Activated B cell treated with CpG ODN at 0.5 μM for 24 hours (primary cell): Measurements from ENCODE around the gene ATN1. TPM values are rescaled to one million over a fixed set of nuclear protein-coding genes. Genes with fewer than 3 reads are reported as not detected.

Source experiments
- ATAC-seq: fragments of 200-7000 bp; cut with Tn5 transposase; one replicate; pipeline ENCODE4 v1.10.0; 2021; ENCODE audit warnings: low read depth, mild to moderate bottlenecking, moderate library complexity
- CTCF ChIA-PET: fragments of 350-600 bp; sonication (Branson Sonifier 250); formaldehyde crosslinking; loops from one replicate; lab custom pipeline; 2021; ENCODE audit warnings: antibody characterized with exemption; lab: Charles Lee
- POLR2A ChIA-PET: fragments of 350-600 bp; sonication (Branson Sonifier 250); formaldehyde crosslinking; loops from one replicate; lab custom pipeline; 2021; ENCODE audit warnings: antibody characterized with exemption; lab: Charles Lee
- DNase-seq: peaks from one replicate; pipeline ENCODE4 v3.0.0; 2022
- H3K27ac Mint-ChIP-seq: one replicate; pipeline ENCODE4 v1.8.0; 2020; ENCODE audit warnings: mixed read lengths
- H3K27me3 Mint-ChIP-seq: one replicate; pipeline ENCODE4 v1.8.0; 2021; ENCODE audit warnings: mixed read lengths
- H3K36me3 Mint-ChIP-seq: one replicate; pipeline ENCODE4 v1.8.0; 2021; ENCODE audit warnings: low read depth, mixed read lengths
- H3K4me1 Mint-ChIP-seq: one replicate; pipeline ENCODE4 v1.8.0; 2021; ENCODE audit warnings: mixed read lengths
- H3K4me3 Mint-ChIP-seq: one replicate; pipeline ENCODE4 v1.8.0; 2020; ENCODE audit warnings: mild to moderate bottlenecking, mixed read lengths
- H3K9me3 Mint-ChIP-seq: one replicate; pipeline ENCODE4 v1.8.0; 2020; ENCODE audit warnings: mixed read lengths
- CTCF ChIP-seq: fragments of 200-600 bp; IDR thresholded peaks from one replicate; pipeline ENCODE4 v1.8.0; 2022; ENCODE audit warnings: antibody characterized with exemption, mild to moderate bottlenecking
- intact Hi-C: fragments of 100-400 bp; cut with micrococcal nuclease; formaldehyde crosslinking; loops from one replicate; pipeline ENCODE4 v1.15.1; 2024
- total RNA-seq: library from RNA; stranded (reverse); gene quantifications from 2 replicates; pipeline ENCODE4 v1.2.3, GENCODE V29; 2022

Gene ATN1
- total RNA-seq, 1 donor from 2014 or later = 50.9 TPM

GRCh38 chr12:6954316-6955107 is 26.8 kb downstream of the ATN1 start:
- ChIA-PET CTCF (interaction anchor here (3.4 to 13.0 kb wide), 2 partner anchors 8 to 10 kb away, joined by 17 to 571 read pairs; partner anchors contain the start of genes C12orf57, PTPN6 and RNU7-1), POLR2A (interaction anchor here (17.0 to 24.6 kb wide), 2 partner anchors 4 to 12 kb away, joined by 1516 read pairs; partner anchors contain the start of genes C12orf57, PTPN6 and RNU7-1)
- no peak for TF ChIP-seq CTCF
- peaks cover 85% of the 10 kb centered on the region for H3K4me1 Mint-ChIP-seq
- peak overlapping the region; percentile 96 for H3K27ac Mint-ChIP-seq
- H3K4me3 Mint-ChIP-seq = peak overlapping the region; percentile 99
- intact Hi-C loops = loop anchor here (1.0 to 10.0 kb wide), 3 partner anchors 8 to 530 kb away; partner anchors contain the start of gene LPAR5
- no peaks in the 10 kb centered on the region for H3K27me3 Mint-ChIP-seq
- ATAC-seq (no peak), DNase-seq (no peak)
- no peaks in the 10 kb centered on the region for H3K9me3 Mint-ChIP-seq
- peaks cover 77% of the 10 kb centered on the region for H3K36me3 Mint-ChIP-seq

GRCh38 chr12:6955108-6956020 is 27.6 kb downstream of the ATN1 start:
- ATAC-seq (no peak), DNase-seq (no peak)
- intact Hi-C loops = loop anchor here (10.0 kb wide), 2 partner anchors 321 to 531 kb away; partner anchors contain the start of gene LPAR5
- POLR2A ChIA-PET = interaction anchor here (2.1 to 24.6 kb wide), 3 partner anchors 3 to 13 kb away, joined by 9 to 1516 read pairs (median 1516); partner anchors contain the start of genes C12orf57, PTPN6 and RNU7-1
- TF ChIP-seq CTCF = no peak
- Mint-ChIP-seq H3K27ac (peak overlapping the region; percentile 96), H3K4me3 (peak overlapping the region; percentile 99), H3K4me1 (peaks cover 85% of the 10 kb centered on the region), H3K27me3 (no peaks in the 10 kb centered on the region), H3K9me3 (no peaks in the 10 kb centered on the region), H3K36me3 (peaks cover 80% of the 10 kb centered on the region)
- CTCF ChIA-PET = interaction anchor here (3.4 to 13.0 kb wide), 2 partner anchors 9 kb away, joined by 17 to 571 read pairs; partner anchors contain the start of genes C12orf57, PTPN6 and RNU7-1

GRCh38 chr12:6956021-6956727 is 28.4 kb downstream of the ATN1 start:
- no peak for ATAC-seq
- CTCF ChIA-PET = interaction anchor here (3.4 to 13.0 kb wide), 2 partner anchors 8 to 10 kb away, joined by 17 to 571 read pairs; partner anchors contain the start of genes C12orf57, PTPN6 and RNU7-1
- intact Hi-C loops = loop anchor here (10.0 kb wide), 2 partner anchors 321 to 531 kb away; partner anchors contain the start of gene LPAR5
- Mint-ChIP-seq H3K36me3 (peaks cover 88% of the 10 kb centered on the region), H3K9me3 (no peaks in the 10 kb centered on the region), H3K27ac (peak overlapping the region; percentile 88), H3K27me3 (no peaks in the 10 kb centered on the region), H3K4me1 (peaks cover 86% of the 10 kb centered on the region), H3K4me3 (peak overlapping the region; percentile 68)
- TF ChIP-seq CTCF = no peak
- POLR2A ChIA-PET = interaction anchor here (1.7 to 17.0 kb wide), 3 partner anchors 8 to 83 kb away, joined by 6 to 1516 read pairs (median 9); partner anchors contain the start of genes C12orf57, PTPN6, RNU7-1 and SPSB2
- DNase-seq = no peak

GRCh38 chr12:6957151-6957701 is 29.5 kb downstream of the ATN1 start:
- H3K4me1 Mint-ChIP-seq = peaks cover 96% of the 10 kb centered on the region
- ChIA-PET CTCF (interaction anchor here (3.4 to 13.0 kb wide), 2 partner anchors 7 to 11 kb away, joined by 17 to 571 read pairs; partner anchors contain the start of genes C12orf57, PTPN6 and RNU7-1), POLR2A (interaction anchor here (1.7 to 17.0 kb wide), 3 partner anchors 7 to 84 kb away, joined by 6 to 1516 read pairs (median 9); partner anchors contain the start of genes C12orf57, PTPN6, RNU7-1 and SPSB2)
- H3K36me3 Mint-ChIP-seq = peaks cover 82% of the 10 kb centered on the region
- DNase-seq = no peak
- no peak for TF ChIP-seq CTCF
- H3K27ac Mint-ChIP-seq = peak overlapping the region; percentile 98
- no peak for ATAC-seq
- peak overlapping the region; percentile 68 for H3K4me3 Mint-ChIP-seq
- no peaks in the 10 kb centered on the region for H3K9me3 Mint-ChIP-seq
- intact Hi-C loops = loop anchor here (10.0 kb wide), 2 partner anchors 322 to 532 kb away; partner anchors contain the start of gene LPAR5
- H3K27me3 Mint-ChIP-seq = no peaks in the 10 kb centered on the region
